Measurements from ENCODE around the gene ARL15. TPM values are rescaled to one million over a fixed set of nuclear protein-coding genes. Genes with fewer than 3 reads are reported as not detected.

ARL15 gene
- total and polyA plus RNA-seq, 2 of the 8 experiments (the other 6 are each of a cell fraction or from before 2014, with no cell fraction given) = 9.9 to 21.2 TPM

DNA sequence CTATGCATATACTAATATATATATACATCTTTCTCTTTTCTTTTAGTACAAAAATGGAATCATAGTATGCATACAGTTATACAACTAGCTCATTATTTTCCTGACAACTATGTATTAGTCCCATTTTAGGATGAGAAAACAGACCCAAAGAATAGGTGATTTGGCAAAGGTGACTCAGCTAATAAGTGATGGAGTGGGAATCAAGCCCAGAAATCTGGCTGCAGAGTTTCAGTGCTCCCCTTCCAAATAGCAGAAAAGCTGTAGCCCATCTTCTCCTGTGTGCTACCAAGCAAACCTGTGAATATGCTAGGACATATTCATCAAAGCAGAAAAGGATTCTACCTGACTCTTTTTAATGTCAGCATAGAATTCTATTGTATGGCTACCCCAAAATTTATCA lies 114.7 kb downstream of the ARL15 start:
- no peak overlapping the region for H3K18ac ChIP-seq (ENCODE audit: extremely low read depth, low read length)
- H3K27me3 ChIP-seq (replicated peaks in 1 of 4; ENCODE audit: control insufficient read depth in 3 of 4, extremely low read depth in 1 of 4, insufficient read depth in 3 of 4, low read length in 3 of 4) = no peaks in the 10 kb centered on the region
- H3K79me1 ChIP-seq (ENCODE audit: low read depth, low read length) = no peaks in the 10 kb centered on the region
- H2BK20ac ChIP-seq (ENCODE audit: low read length) = no peak overlapping the region
- no peak overlapping the region for H2BK15ac ChIP-seq (ENCODE audit: low read length)
- H3K9me3 ChIP-seq (ENCODE audit: insufficient read depth in 2 of 2, low read depth in 1 of 2, low read length in 1 of 2) = no peaks in the 10 kb centered on the region
- no peak overlapping the region for H3K56ac ChIP-seq (replicated peaks; ENCODE audit: insufficient read length, low read depth, low read length)
- H3K27ac ChIP-seq (ENCODE audit: low read depth, low read length) = no peak overlapping the region
- no peak overlapping the region for H2AFZ ChIP-seq (ENCODE audit: low read length)
- no peak overlapping the region for H3K14ac ChIP-seq (ENCODE audit: insufficient read length)
- H3K4me1 ChIP-seq (replicated peaks in 1 of 4; ENCODE audit: control insufficient read depth in 3 of 4, insufficient read depth in 4 of 4, low read length in 3 of 4) = 0 out of 7 replicates have a peak, but pooled peaks cover 0 to 4% (median 0%) of the 10 kb centered on the region in 4 experiments
- no peak overlapping the region for H3K4ac ChIP-seq (replicated peaks; ENCODE audit: insufficient read length, low read depth, low read length)
- no peak overlapping the region for H3K4me3 ChIP-seq (ENCODE audit: extremely low read depth in 1 of 4, insufficient read depth in 2 of 4, low read depth in 3 of 4, low read length in 4 of 4)
- ChIA-PET POLR2A (ENCODE audit: partially characterized antibody) (interaction anchor here (1.2 kb wide), 1 partner anchor 26 kb away, joined by 3 read pairs; no protein-coding TSS in a partner anchor), CTCF (ENCODE audit: partially characterized antibody) (interaction anchor here (1.3 to 1.8 kb wide), 3 partner anchors 9 to 39 kb away, joined by 3 to 4 read pairs (median 4); no protein-coding TSS in a partner anchor)
- no peak overlapping the region for H4K5ac ChIP-seq (ENCODE audit: insufficient read length, low read depth, low read length)
- H3K4me2 ChIP-seq (ENCODE audit: insufficient read depth in 1 of 2, low read depth in 2 of 2, low read length in 2 of 2) = no peak overlapping the region
- no peaks in the 10 kb centered on the region for H3K36me3 ChIP-seq (ENCODE audit: control insufficient read depth in 2 of 4, insufficient read depth in 4 of 4, low read length in 3 of 4)
- H3K9ac ChIP-seq (replicated peaks in 1 of 4; ENCODE audit: extremely low read depth in 1 of 4, low read depth in 3 of 4, low read length in 3 of 4) = no peak overlapping the region
- no peak for DNase-seq (ENCODE audit: low read depth in 1 of 2, low spot score in 2 of 2)
- no peak overlapping the region for H4K8ac ChIP-seq (ENCODE audit: extremely low read depth, insufficient read depth, low read length)
- no peak overlapping the region for H2BK120ac ChIP-seq (replicated peaks; ENCODE audit: low read depth, low read length)
- no peak overlapping the region for H3K23ac ChIP-seq (ENCODE audit: insufficient read length)
- no peaks in the 10 kb centered on the region for H4K20me1 ChIP-seq (replicated peaks in 1 of 2; ENCODE audit: control insufficient read depth in 1 of 2, insufficient read depth in 2 of 2, low read length in 2 of 2)
- H4K91ac ChIP-seq (replicated peaks; ENCODE audit: insufficient read length, low read length) = no peak overlapping the region
- H3K79me2 ChIP-seq (ENCODE audit: control insufficient read depth in 1 of 2, insufficient read depth in 2 of 2, low read length in 2 of 2) = peaks cover 0 to 8% of the 10 kb centered on the region in 2 experiments; a peak in 1 of 4 replicates
- TF ChIP-seq GABPA (IDR thresholded peaks at IDR 0.05; ENCODE audit: borderline replicate concordance, insufficient read depth, low read length) (no peak), CBX8 (IDR thresholded peaks at IDR 0.05; ENCODE audit: borderline replicate concordance, low read depth, low read length) (no peak)
- H2AK5ac ChIP-seq (ENCODE audit: low read depth, low read length) = no peak overlapping the region
- no peak overlapping the region for H2BK12ac ChIP-seq (ENCODE audit: low read depth, low read length)
- H3K23me2 ChIP-seq (ENCODE audit: low read depth, low read length) = no peaks in the 10 kb centered on the region
- no peak overlapping the region for H2BK5ac ChIP-seq (ENCODE audit: low read depth, low read length)
- no peak for FAIRE-seq

All from H1 (cell line).